Neural cell (in vitro differentiated cells): ENCODE results near the gene STAT5B.

Experiments
- CTCF ChIP-seq: fragments of 450-650 bp; IDR thresholded peaks from 2 replicates; pipeline ENCODE4 v1.5.1; 2014; ENCODE audit warnings: antibody characterized with exemption, mild to moderate bottlenecking, moderate library complexity; ENCODE audit not compliant: poor library complexity, severe bottlenecking
- POLR2AphosphoS5 ChIP-seq: IDR thresholded peaks from 2 replicates; pipeline ENCODE4 v1.6.1; 2012
- TAF1 ChIP-seq: IDR thresholded peaks from 2 replicates; pipeline ENCODE4 v1.6.1; 2012; ENCODE audit warnings: low read depth

- TF ChIP-seq POLR2AphosphoS5, result no peak
- no peak for TF ChIP-seq CTCF
- no peak for TF ChIP-seq TAF1
Observed at GRCh38 chr17:42301022-42301421, 24.8 kb upstream of the STAT5B start.
